SK-N-SH (cell line): ENCODE results near the gene EXOC3. TPM values are rescaled to one million over a fixed set of nuclear protein-coding genes. Genes with fewer than 3 reads are reported as not detected.

Experiments used
- CTCF ChIA-PET: fragments of 300-600, 350-600 bp; formaldehyde crosslinking; extraction: SDS; loops from one replicate; lab custom pipeline; 2021; lab: Yijun Ruan, JAX
- POLR2A ChIA-PET: fragments of 350-600 bp; sonication (Branson Sonifier 250); formaldehyde crosslinking; extraction: SDS; loops from one replicate; lab custom pipeline; 2020; ENCODE audit warnings: antibody characterized with exemption, inconsistent platforms; lab: Yijun Ruan, JAX
- DNase-seq: peaks from one replicate; pipeline ENCODE4 v3.0.0; 2012
- H2AFZ ChIP-seq: fragments of 200-600 bp; sonication (generic); 2 replicates; pipeline ENCODE4 v1.8.1; 2016; ENCODE audit warnings: antibody characterized with exemption, mild to moderate bottlenecking, low read depth
- H3F3A ChIP-seq: fragments of 200-600 bp; sonication (generic); replicated peaks from 2 replicates; pipeline ENCODE3; 2016; ENCODE audit warnings: antibody characterized with exemption, mild to moderate bottlenecking; ENCODE audit not compliant: insufficient read depth
- H3K27ac ChIP-seq, 2 experiments: fragments of 200-500 bp in 1 of 2; fragments of 200-600 bp in 1 of 2; sonication (Bioruptor generic) in 1 of 2; sonication (generic), shearing (Covaris generic) in 1 of 2; 2 replicates each; pipeline versions ENCODE4 v1.5.1 to v1.6.1; 2014 to 2016; ENCODE audit warnings: low read depth in 2 of 2, inconsistent platforms in 1 of 2, low read length in 1 of 2, mild to moderate bottlenecking in 1 of 2, mixed read lengths in 1 of 2
- H3K27me3 ChIP-seq: fragments of 200-600 bp; sonication (generic), shearing (Covaris generic); 2 replicates; pipeline ENCODE4 v1.6.1; 2016; ENCODE audit warnings: mixed run types; ENCODE audit not compliant: insufficient read depth
- H3K36me3 ChIP-seq, 2 experiments: fragments of 200-500 bp in 1 of 2; fragments of 200-600 bp in 1 of 2; sonication (Bioruptor generic) in 1 of 2; sonication (generic) in 1 of 2; replicated peaks in 1 of 2; 2 replicates each; pipeline versions ENCODE3 to v1.5.1; 2014 to 2016; ENCODE audit warnings: low read length in 1 of 2, mild to moderate bottlenecking in 1 of 2; ENCODE audit not compliant: insufficient read depth in 2 of 2, control insufficient read depth in 1 of 2
- H3K4me1 ChIP-seq, 2 experiments: fragments of 200-500 bp in 1 of 2; fragments of 200-600 bp in 1 of 2; sonication (Bioruptor generic) in 1 of 2; sonication (generic), shearing (Covaris generic) in 1 of 2; 2 replicates each; pipeline versions ENCODE4 v1.5.1 to v1.6.1; 2014 to 2016; ENCODE audit warnings: low read depth in 1 of 2, low read length in 1 of 2, mixed run types in 1 of 2; ENCODE audit not compliant: insufficient read depth in 2 of 2, control insufficient read depth in 1 of 2
- H3K4me2 ChIP-seq: fragments of 200-600 bp; sonication (generic), shearing (Covaris generic); 2 replicates; pipeline ENCODE4 v1.6.1; 2017; ENCODE audit warnings: mixed run types
- H3K4me3 ChIP-seq, 2 experiments: fragments of 200-500 bp in 1 of 2; fragments of 200-600 bp in 1 of 2; sonication (Bioruptor generic) in 1 of 2; sonication (generic), shearing (Covaris generic) in 1 of 2; 2 replicates each; pipeline versions ENCODE4 v1.5.1 to v1.8.1; 2014 to 2016; ENCODE audit warnings: low read depth in 2 of 2, inconsistent platforms in 1 of 2, low read length in 1 of 2, mild to moderate bottlenecking in 1 of 2, mixed read lengths in 1 of 2, moderate library complexity in 1 of 2
- H3K79me2 ChIP-seq: fragments of 200-600 bp; sonication (generic); 2 replicates; pipeline ENCODE4 v1.8.1; 2017; ENCODE audit warnings: mild to moderate bottlenecking; ENCODE audit not compliant: insufficient read depth
- H3K9ac ChIP-seq: fragments of 200-600 bp; sonication (generic); 2 replicates; pipeline ENCODE4 v1.6.1; 2017; ENCODE audit warnings: mixed run types
- H3K9me2 ChIP-seq: fragments of 200-600 bp; sonication (generic); 2 replicates; pipeline ENCODE4 v1.6.1; 2017; ENCODE audit warnings: mixed run types
- H3K9me3 ChIP-seq: fragments of 200-600 bp; sonication (generic); 2 replicates; pipeline ENCODE4 v1.6.1; 2017; ENCODE audit warnings: mixed run types, mild to moderate bottlenecking, moderate library complexity
- H4K20me1 ChIP-seq: fragments of 200-600 bp; sonication (generic); 2 replicates; pipeline ENCODE4 v1.6.1; 2017; ENCODE audit warnings: mild to moderate bottlenecking, mixed run types; ENCODE audit not compliant: insufficient read depth
- ELF1 ChIP-seq: IDR thresholded peaks from 2 replicates; pipeline ENCODE4 v1.4.0; 2012
- FOXM1 ChIP-seq: IDR thresholded peaks from 2 replicates; pipeline ENCODE4 v1.4.0; 2012; ENCODE audit warnings: low read depth, mild to moderate bottlenecking
- MXI1 ChIP-seq: IDR thresholded peaks from 2 replicates; pipeline ENCODE4 v1.6.1; 2012; ENCODE audit warnings: mild to moderate bottlenecking, low read depth, low read length, improper control_type of control experiment
- RFX5 ChIP-seq: IDR thresholded peaks from 2 replicates; pipeline ENCODE4 v1.6.1; 2012; ENCODE audit warnings: mild to moderate bottlenecking, improper control_type of control experiment, low read length
- SIN3A ChIP-seq: IDR thresholded peaks from 2 replicates; pipeline ENCODE4 v1.6.1; 2012; ENCODE audit warnings: low read depth, mild to moderate bottlenecking, low read length, moderate library complexity, borderline replicate concordance
- TCF12 ChIP-seq: IDR thresholded peaks from 2 replicates; pipeline ENCODE4 v1.4.0; 2012
- TEAD4 ChIP-seq: IDR thresholded peaks from 2 replicates; pipeline ENCODE4 v1.4.0; 2012; ENCODE audit warnings: mild to moderate bottlenecking, borderline replicate concordance; ENCODE audit not compliant: insufficient read depth
- USF1 ChIP-seq: IDR thresholded peaks from 2 replicates; pipeline ENCODE4 v1.4.0; 2012; ENCODE audit warnings: low read depth, borderline replicate concordance
- WGBS: methylation state at CpG from one replicate; pipeline ENCODE4 v1.1.6; 2017; ENCODE audit warnings: low lambda C conversion rate; 5-methylcytosine and 5-hydroxymethylcytosine counted together
- polyA plus RNA-seq, 3 experiments: library from polyadenylated mRNA; depleted of rRNA; stranded (reverse); fragments of >200 nt; gene quantifications; 2 replicates each; pipeline ENCODE4 v1.2.3, GENCODE V29; 2012
- TF ChIP-seq, protein P1 (sequence below): fragments of 150-350 bp; IDR thresholded peaks from 2 replicates; pipeline ENCODE4 v1.6.1; 2016; ENCODE audit warnings: mild to moderate bottlenecking, low read depth, low read length

EXOC3 gene
- polyA plus RNA-seq, 1 of the 3 experiments (the other 2 are of a cell fraction): 25.7 TPM

DNA sequence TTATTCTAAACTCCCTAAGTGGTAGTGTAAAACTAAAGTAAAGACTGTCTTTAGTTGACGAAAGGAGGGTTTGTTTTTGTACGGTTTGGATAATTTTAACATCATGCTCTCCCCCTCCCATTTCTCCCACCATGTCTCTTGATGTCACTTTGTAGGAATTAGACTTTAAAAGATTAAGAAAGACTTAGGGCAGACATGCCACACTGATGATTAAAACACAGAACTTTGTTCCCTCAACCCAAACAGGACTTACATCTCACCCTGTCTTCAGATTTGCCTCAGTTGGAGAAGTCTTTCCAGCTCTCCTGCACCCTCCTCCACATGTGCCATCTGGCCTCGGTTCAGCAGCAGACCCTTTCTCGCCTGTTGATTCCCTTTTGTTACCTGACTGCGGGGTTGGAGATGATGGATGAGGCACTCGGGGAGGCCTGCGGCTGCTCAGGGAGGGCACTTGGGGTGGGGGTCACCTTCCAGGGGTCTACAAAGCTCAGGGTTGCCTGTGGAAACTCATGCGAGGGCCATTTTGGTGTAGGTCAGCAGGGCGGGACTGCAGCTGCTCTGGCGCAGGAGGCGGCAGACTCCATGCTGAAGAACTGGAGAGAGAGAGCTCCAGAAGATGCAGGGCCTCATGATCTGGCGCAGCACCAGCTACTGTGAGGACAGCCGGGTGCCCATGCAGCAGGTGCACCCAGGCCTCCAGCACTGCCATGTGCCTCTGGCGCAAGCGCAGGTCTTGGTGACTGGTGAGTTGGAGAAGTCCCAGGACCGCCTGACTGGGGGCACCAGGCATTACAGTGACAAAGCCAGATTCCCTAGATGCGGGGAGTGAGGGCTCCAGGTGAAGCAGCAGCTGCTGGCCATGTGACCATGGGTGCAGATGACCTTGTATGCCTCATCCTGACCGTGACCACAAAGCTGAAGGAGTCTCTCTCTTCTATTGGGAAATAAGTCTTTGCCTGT is 24.5 kb upstream of the EXOC3 start:
- Histone ChIP-seq H3K4me3 (no peak overlapping the region), H3K79me2 (no peaks in the 10 kb centered on the region), H3K9me3 (no peaks in the 10 kb centered on the region), H3F3A (no peaks in the 10 kb centered on the region), H3K9ac (no peak overlapping the region), H3K9me2 (no peaks in the 10 kb centered on the region), H4K20me1 (no peaks in the 10 kb centered on the region), H3K36me3 (no peaks in the 10 kb centered on the region), H3K4me2 (no peak overlapping the region), H3K4me1 (peaks cover 0 to 2% of the 10 kb centered on the region in 2 experiments; a peak in 1 of 4 replicates), H3K27me3 (no peaks in the 10 kb centered on the region), H3K27ac (no peak overlapping the region), H2AFZ (no peak overlapping the region)
- no peak for DNase-seq
- POLR2A ChIA-PET: no interaction called here
- TF ChIP-seq TEAD4: no peak
- TF ChIP-seq TCF12: no peak
- TF ChIP-seq RFX5: no peak
- TF ChIP-seq MXI1: no peak
- no peak for TF ChIP-seq FOXM1
- TF ChIP-seq ELF1: no peak
- TF ChIP-seq, protein P1, sequence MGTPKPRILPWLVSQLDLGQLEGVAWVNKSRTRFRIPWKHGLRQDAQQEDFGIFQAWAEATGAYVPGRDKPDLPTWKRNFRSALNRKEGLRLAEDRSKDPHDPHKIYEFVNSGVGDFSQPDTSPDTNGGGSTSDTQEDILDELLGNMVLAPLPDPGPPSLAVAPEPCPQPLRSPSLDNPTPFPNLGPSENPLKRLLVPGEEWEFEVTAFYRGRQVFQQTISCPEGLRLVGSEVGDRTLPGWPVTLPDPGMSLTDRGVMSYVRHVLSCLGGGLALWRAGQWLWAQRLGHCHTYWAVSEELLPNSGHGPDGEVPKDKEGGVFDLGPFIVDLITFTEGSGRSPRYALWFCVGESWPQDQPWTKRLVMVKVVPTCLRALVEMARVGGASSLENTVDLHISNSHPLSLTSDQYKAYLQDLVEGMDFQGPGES: no peak
- 63% methylated on average over 11 of the region's 18 CpGs for WGBS
- CTCF ChIA-PET: interaction anchor here (2.9 kb wide), 1 partner anchor 12 kb away, joined by 18 read pairs; no protein-coding TSS in a partner anchor

DNA sequence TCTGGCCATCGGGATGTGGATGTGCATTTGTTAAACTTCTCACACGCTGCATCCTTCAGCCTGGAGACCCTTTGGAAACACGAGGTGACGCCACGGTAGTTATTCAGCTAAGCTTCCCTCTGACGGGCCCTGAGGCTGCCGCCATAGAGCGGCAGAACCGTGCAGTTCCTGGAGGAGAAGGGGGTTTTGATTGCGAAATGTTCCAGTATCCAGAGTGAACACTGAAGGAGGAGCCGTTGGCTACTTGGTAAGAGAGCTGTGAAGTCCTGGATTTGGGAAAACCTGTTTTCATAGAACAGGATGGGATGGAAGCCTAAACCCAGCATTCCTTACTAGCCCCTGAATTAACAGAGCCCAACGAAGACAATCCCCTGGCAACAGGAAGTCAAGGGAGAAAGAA is 23.0 kb upstream of the EXOC3 start:
- Histone ChIP-seq H3K4me3 (no peak overlapping the region), H3K4me2 (no peak overlapping the region), H3K79me2 (no peaks in the 10 kb centered on the region), H3K27me3 (no peaks in the 10 kb centered on the region), H2AFZ (no peak overlapping the region), H3K9ac (no peak overlapping the region), H3K9me2 (no peaks in the 10 kb centered on the region), H3K27ac (no peak overlapping the region), H3F3A (no peaks in the 10 kb centered on the region), H3K4me1 (no peaks in the 10 kb centered on the region; a peak in 1 of 4 replicates), H4K20me1 (no peaks in the 10 kb centered on the region), H3K36me3 (no peaks in the 10 kb centered on the region), H3K9me3 (no peaks in the 10 kb centered on the region)
- TF ChIP-seq SIN3A: no peak
- no peak for TF ChIP-seq TCF12
- no peak for TF ChIP-seq USF1
- ChIA-PET POLR2A (no interaction called here), CTCF (interaction anchor here (2.9 kb wide), 1 partner anchor 11 kb away, joined by 18 read pairs; no protein-coding TSS in a partner anchor)
- WGBS: 61% methylated on average over 12 of the region's 12 CpGs
- no peak for DNase-seq
